HepG2 (cell line): ENCODE results near the gene PPP1R9B. TPM values are rescaled to one million over a fixed set of nuclear protein-coding genes. Genes with fewer than 3 reads are reported as not detected.

ENCODE experiments used
- CAMTA2 ChIP-seq: sonication (generic); formaldehyde crosslinking; IDR thresholded peaks from 2 replicates; pipeline ENCODE4 v1.4.0; 2020; ENCODE audit warnings: mild to moderate bottlenecking, missing genetic modification reagents, borderline replicate concordance
- HBP1 ChIP-seq: IDR thresholded peaks from 2 replicates; pipeline ENCODE4 v1.6.1; 2016; ENCODE audit warnings: low read depth, control low read depth
- HNRNPL ChIP-seq: fragments of 200-400 bp; formaldehyde crosslinking; IDR thresholded peaks from 2 replicates; pipeline ENCODE4 v1.6.1; 2017; ENCODE audit warnings: mild to moderate bottlenecking, low read depth, low read length
- NR0B2 ChIP-seq: sonication (generic); formaldehyde crosslinking; IDR thresholded peaks from 2 replicates; pipeline ENCODE4 v1.4.0; 2020; ENCODE audit warnings: mild to moderate bottlenecking, missing genetic modification reagents
- SMARCC2 ChIP-seq: fragments of 450-650 bp; IDR thresholded peaks from 2 replicates; pipeline ENCODE4 v1.6.1; 2017; ENCODE audit warnings: antibody characterized with exemption, mild to moderate bottlenecking
- TCF7 ChIP-seq: sonication (generic); IDR thresholded peaks from 2 replicates; pipeline ENCODE4 v1.6.1; 2016; ENCODE audit warnings: antibody characterized with exemption, low read depth
- TOPORS ChIP-seq: sonication (generic); formaldehyde crosslinking; IDR thresholded peaks from 2 replicates; pipeline ENCODE4 v1.8.0; 2023; ENCODE audit warnings: mild to moderate bottlenecking, missing genetic modification reagents
- TRIM24 ChIP-seq: sonication (generic); formaldehyde crosslinking; IDR thresholded peaks from 2 replicates; pipeline ENCODE4 v1.8.0; 2022; ENCODE audit warnings: mild to moderate bottlenecking, missing genetic modification reagents
- ZFP91 ChIP-seq: sonication (generic); formaldehyde crosslinking; IDR thresholded peaks from 2 replicates; pipeline ENCODE4 v1.9.0; 2022; ENCODE audit warnings: missing genetic modification reagents, mild to moderate bottlenecking, borderline replicate concordance
- ZNF256 ChIP-seq: sonication (generic); formaldehyde crosslinking; conservative IDR thresholded peaks from 2 replicates; pipeline ENCODE4 v1.4.0; 2020; ENCODE audit warnings: missing genetic modification reagents
- ZNF317 ChIP-seq: sonication (generic); formaldehyde crosslinking; IDR thresholded peaks from 2 replicates; pipeline ENCODE4 v1.5.0; 2020; ENCODE audit warnings: mild to moderate bottlenecking, missing genetic modification reagents
- ZNF362 ChIP-seq: sonication (generic); formaldehyde crosslinking; IDR thresholded peaks from 2 replicates; pipeline ENCODE4 v1.4.0; 2020; ENCODE audit warnings: missing genetic modification reagents, mild to moderate bottlenecking, borderline replicate concordance
- ZNF564 ChIP-seq: sonication (generic); formaldehyde crosslinking; IDR thresholded peaks from 2 replicates; pipeline ENCODE4 v1.8.1; 2023; ENCODE audit warnings: mild to moderate bottlenecking, missing genetic modification reagents
- polyA plus RNA-seq, 8 experiments: library from polyadenylated mRNA; depleted of rRNA in 3 of 8; stranded (reverse) in 7 of 8; unstranded in 1 of 8; fragments of >200 nt; fragmentation: Illumina TruSeq in 4 of 8; extraction: Trizol in 4 of 8; gene quantifications; 2 replicates each; pipeline versions ENCODE4 v1.2.1 to v1.2.3, GENCODE V29; 2011 to 2016; ENCODE audit warnings: low read depth in 4 of 8, missing spikeins in 1 of 8, mixed read lengths in 1 of 8; ENCODE audit not compliant: insufficient read depth in 1 of 8
- total RNA-seq, 5 experiments: library from RNA; depleted of rRNA; stranded (reverse); fragments of >200 nt; fragmentation: Illumina TruSeq; extraction: Trizol; gene quantifications; 2 replicates each; pipeline ENCODE4 v1.2.3, GENCODE V29; 2016; ENCODE audit warnings: low read depth in 1 of 5
- TF ChIP-seq, protein P1 (sequence below): sonication (generic); formaldehyde crosslinking; IDR thresholded peaks from 2 replicates; pipeline ENCODE4 v1.4.0; 2020; ENCODE audit warnings: low read depth, mild to moderate bottlenecking, missing genetic modification reagents

Gene PPP1R9B
- total and polyA plus RNA-seq, 2 of the 13 experiments (the other 11 are each of a cell fraction or from before 2014, with no cell fraction given), result 9.4 to 15.8 TPM

DNA sequence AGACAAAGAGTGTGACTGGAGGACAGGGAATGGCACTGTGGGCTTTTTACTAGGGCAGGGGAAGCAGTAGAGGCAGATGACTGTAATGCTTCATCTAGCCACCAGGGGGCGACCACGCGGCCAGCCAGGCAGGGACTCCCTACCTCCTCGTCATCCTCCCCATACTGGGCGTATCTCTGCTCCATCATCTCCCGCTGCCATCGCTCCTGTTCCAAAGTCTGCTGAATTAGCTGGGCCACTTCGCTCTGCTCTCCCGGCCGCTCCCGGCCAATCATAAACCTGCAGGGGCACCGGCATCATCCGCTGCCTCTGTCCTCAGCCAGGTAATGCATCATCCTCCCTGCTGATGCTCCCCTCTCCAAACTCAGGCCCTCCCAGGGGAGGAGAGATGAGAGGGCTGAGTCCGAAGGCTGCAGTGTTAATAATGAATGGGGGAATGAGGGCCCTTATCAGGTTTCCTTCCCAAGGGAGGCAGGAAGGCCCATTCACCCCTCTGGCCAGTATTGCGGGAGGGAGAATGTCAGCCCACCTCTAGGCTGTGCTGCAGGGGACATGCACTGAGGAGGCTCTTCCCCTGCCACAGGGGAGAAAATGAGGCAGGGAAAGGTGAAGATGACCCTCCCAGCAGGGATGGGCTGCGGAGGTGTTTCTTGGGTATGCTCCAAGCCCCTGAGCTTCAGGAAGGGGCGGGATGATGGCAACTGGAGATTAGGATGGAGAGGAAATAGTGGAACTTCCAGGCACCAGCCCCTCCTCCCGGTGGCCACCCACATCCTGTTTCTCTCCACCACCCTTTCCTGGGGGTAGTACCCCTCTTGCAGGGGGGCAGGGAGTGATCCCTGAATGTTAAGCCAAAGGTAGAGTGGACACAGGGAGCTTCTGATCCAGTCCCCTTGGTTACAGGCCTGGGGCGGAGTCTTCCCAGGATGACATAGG lies 10.3 kb downstream of the PPP1R9B start (continued):
- TF ChIP-seq TRIM24 (CRISPR knock-in tag), result no peak
- TF ChIP-seq, protein P1, sequence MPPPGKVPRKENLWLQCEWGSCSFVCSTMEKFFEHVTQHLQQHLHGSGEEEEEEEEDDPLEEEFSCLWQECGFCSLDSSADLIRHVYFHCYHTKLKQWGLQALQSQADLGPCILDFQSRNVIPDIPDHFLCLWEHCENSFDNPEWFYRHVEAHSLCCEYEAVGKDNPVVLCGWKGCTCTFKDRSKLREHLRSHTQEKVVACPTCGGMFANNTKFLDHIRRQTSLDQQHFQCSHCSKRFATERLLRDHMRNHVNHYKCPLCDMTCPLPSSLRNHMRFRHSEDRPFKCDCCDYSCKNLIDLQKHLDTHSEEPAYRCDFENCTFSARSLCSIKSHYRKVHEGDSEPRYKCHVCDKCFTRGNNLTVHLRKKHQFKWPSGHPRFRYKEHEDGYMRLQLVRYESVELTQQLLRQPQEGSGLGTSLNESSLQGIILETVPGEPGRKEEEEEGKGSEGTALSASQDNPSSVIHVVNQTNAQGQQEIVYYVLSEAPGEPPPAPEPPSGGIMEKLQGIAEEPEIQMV, result peak; percentile 37; the same call in 1 of the 2 replicates
- no peak for TF ChIP-seq ZNF564 (CRISPR knock-in tag)
- TF ChIP-seq CAMTA2, result no peak
- TF ChIP-seq ZNF256, result no peak
- no peak for TF ChIP-seq TCF7
- TF ChIP-seq HBP1 (CRISPR knock-in tag), result 0 out of 2 replicates have a peak, but pooled peaks have one; percentile 42
- no peak for TF ChIP-seq ZNF362 (CRISPR knock-in tag)
- TF ChIP-seq NR0B2, result no peak
- TF ChIP-seq SMARCC2, result no peak
- TF ChIP-seq ZNF317 (CRISPR knock-in tag), result peak; percentile 100
- peak; percentile 34; the same call in 1 of the 2 replicates for TF ChIP-seq ZFP91 (CRISPR knock-in tag)
- no peak for TF ChIP-seq HNRNPL
- no peak for TF ChIP-seq TOPORS (CRISPR knock-in tag)
